Esophagus muscularis mucosa (tissue), 4 donors: Measurements from ENCODE around the gene MPP4. TPM values are rescaled to one million over a fixed set of nuclear protein-coding genes. Genes with fewer than 3 reads are reported as not detected.

Experiments used
- DNase-seq: peaks from one replicate; pipeline ENCODE4 v3.0.0-alpha.2; 2017; ENCODE audit errors: extremely low spot score
- H3K27ac ChIP-seq, 4 donors: fragments of 200-600 bp; sonication (generic); replicated peaks in 1 of 4; 1 replicate in 3 of 4; 2 replicates in 1 of 4; pipeline ENCODE4 v1.5.1; 2016 to 2019; ENCODE audit warnings: mild to moderate bottlenecking in 1 of 4
- H3K27me3 ChIP-seq, 4 donors: fragments of 200-600 bp; sonication (generic); one replicate each; pipeline versions ENCODE4 v1.5.1 to v1.6.0; 2016 to 2019
- H3K36me3 ChIP-seq, 4 donors: fragments of 200-600 bp; sonication (generic); one replicate each; pipeline ENCODE4 v1.5.1; 2016 to 2019
- H3K4me1 ChIP-seq, 4 donors: fragments of 200-600 bp; sonication (generic); one replicate each; pipeline ENCODE4 v1.5.1; 2016 to 2019
- H3K4me3 ChIP-seq, 4 donors: fragments of 200-600 bp; sonication (generic); 1 replicate in 2 of 4; 2 replicates in 2 of 4; pipeline ENCODE4 v1.5.1; 2016 to 2019; ENCODE audit warnings: mild to moderate bottlenecking in 4 of 4, moderate library complexity in 1 of 4
- H3K9me3 ChIP-seq, 4 donors: fragments of 200-600 bp; sonication (generic); 1 replicate in 3 of 4; 2 replicates in 1 of 4; pipeline ENCODE4 v1.5.1; 2016 to 2019
- CTCF ChIP-seq, 3 experiments: fragments of 200-600 bp in 2 of 3; fragments of 450-650 bp in 1 of 3; sonication (generic) in 2 of 3; IDR thresholded peaks; one replicate each; pipeline ENCODE4 v1.5.1; 2017 to 2019; ENCODE audit warnings: antibody characterized with exemption in 3 of 3, mild to moderate bottlenecking in 2 of 3, moderate library complexity in 1 of 3
- EP300 ChIP-seq: sonication (generic); formaldehyde crosslinking; IDR thresholded peaks from one replicate; pipeline ENCODE4 v1.6.1; 2017; ENCODE audit warnings: antibody characterized with exemption
- POLR2A ChIP-seq: fragments of 450-650 bp; IDR thresholded peaks from one replicate; pipeline ENCODE4 v1.6.1; 2017; ENCODE audit warnings: antibody characterized with exemption, moderate library complexity, mild to moderate bottlenecking, low read depth
- POLR2AphosphoS5 ChIP-seq, 2 donors: sonication (generic); formaldehyde crosslinking; IDR thresholded peaks; one replicate each; pipeline ENCODE4 v1.6.1; 2017; ENCODE audit warnings: antibody characterized with exemption in 2 of 2
- WGBS: methylation state at CpG from one replicate; pipeline ENCODE4 v1.1.5; 2018; 5-methylcytosine and 5-hydroxymethylcytosine counted together
- intact Hi-C: fragments of 100-400 bp; cut with DNase I; formaldehyde crosslinking; loops from one replicate; pipeline ENCODE4 v1.15.1; 2023
- total RNA-seq, 4 donors: library from RNA; depleted of rRNA; stranded (reverse); fragments of >200 nt; gene quantifications; one replicate each; pipeline versions ENCODE4 v1.1.0 to v1.2.1, GENCODE V29; 2016

Gene MPP4
- total RNA-seq, 4 donors from 2014 or later, result 0.23 TPM; not detected in 3

GRCh38 chr2:201639205-201639604, 59.2 kb downstream of the MPP4 start:
- H3K9me3 ChIP-seq, result no peaks in the 10 kb centered on the region
- DNase-seq, result no peak
- no peak overlapping the region for H3K4me3 ChIP-seq
- TF ChIP-seq EP300 (no peak), POLR2AphosphoS5 (IDR thresholded peaks at IDR 0.05) (no peak), CTCF (IDR thresholded peaks at IDR 0.05) (no peak), POLR2A (no peak)
- H3K4me1 ChIP-seq, result peaks cover 9 to 20% (median 17%) of the 10 kb centered on the region in 4 donors
- H3K36me3 ChIP-seq, result peaks cover 10 to 45% (median 26%) of the 10 kb centered on the region in 4 donors
- 81% methylated on average over 3 of the region's 3 CpGs for WGBS
- no peaks in the 10 kb centered on the region for H3K27me3 ChIP-seq
- intact Hi-C loops, result no loop called here
- H3K27ac ChIP-seq, result no peak overlapping the region

- TF ChIP-seq CTCF (IDR thresholded peaks at IDR 0.05), result no peak
- no peak for TF ChIP-seq POLR2AphosphoS5 (IDR thresholded peaks at IDR 0.05)
- no peak for TF ChIP-seq POLR2A
- TF ChIP-seq EP300, result no peak
- Histone ChIP-seq H3K4me3 (no peak overlapping the region), H3K27me3 (no peaks in the 10 kb centered on the region), H3K4me1 (peaks cover under 1 to 11% (median 8%) of the 10 kb centered on the region in 4 donors), H3K27ac (no peak overlapping the region), H3K9me3 (no peaks in the 10 kb centered on the region), H3K36me3 (peaks cover 10 to 54% (median 29%) of the 10 kb centered on the region in 4 donors)
- 84% methylated on average over 4 of the region's 4 CpGs for WGBS
- intact Hi-C loops, result no loop called here
- DNase-seq, result no peak
These were observed 60.1 kb downstream of the MPP4 start for GRCh38 chr2:201638326-201638725.

- TF ChIP-seq CTCF (IDR thresholded peaks at IDR 0.05) (no peak), EP300 (no peak), POLR2A (no peak), POLR2AphosphoS5 (IDR thresholded peaks at IDR 0.05) (no peak)
- intact Hi-C loops, result no loop called here
- Histone ChIP-seq H3K9me3 (no peaks in the 10 kb centered on the region), H3K36me3 (peaks cover 10 to 89% (median 62%) of the 10 kb centered on the region in 4 donors), H3K27ac (no peak overlapping the region), H3K4me1 (no peaks in the 10 kb centered on the region), H3K27me3 (no peaks in the 10 kb centered on the region), H3K4me3 (no peak overlapping the region)
- WGBS, result 93% methylated on average over 4 of the region's 4 CpGs
- no peak for DNase-seq
These were observed 64.7 kb downstream of the MPP4 start for GRCh38 chr2:201633661-201634249.

GRCh38 chr2:201631041-201631440, 67.4 kb downstream of the MPP4 start:
- intact Hi-C loops, result no loop called here
- no peaks in the 10 kb centered on the region for H3K27me3 ChIP-seq
- H3K4me1 ChIP-seq, result no peaks in the 10 kb centered on the region
- 94% methylated on average over 8 of the region's 8 CpGs for WGBS
- DNase-seq, result no peak
- H3K36me3 ChIP-seq, result peaks cover 7 to 91% (median 58%) of the 10 kb centered on the region in 4 donors
- no peak overlapping the region for H3K4me3 ChIP-seq
- no peak overlapping the region for H3K27ac ChIP-seq
- H3K9me3 ChIP-seq, result no peaks in the 10 kb centered on the region
- no peak for TF ChIP-seq EP300
- TF ChIP-seq POLR2A, result no peak
- TF ChIP-seq POLR2AphosphoS5 (IDR thresholded peaks at IDR 0.05), result no peak
- no peak for TF ChIP-seq CTCF (IDR thresholded peaks at IDR 0.05)

- TF ChIP-seq EP300, result no peak
- TF ChIP-seq CTCF (IDR thresholded peaks at IDR 0.05), result no peak
- no peak for TF ChIP-seq POLR2A
- TF ChIP-seq POLR2AphosphoS5 (IDR thresholded peaks at IDR 0.05), result no peak
- Histone ChIP-seq H3K27ac (no peak overlapping the region), H3K4me3 (no peak overlapping the region), H3K36me3 (peaks cover 7 to 91% (median 57%) of the 10 kb centered on the region in 4 donors), H3K4me1 (no peaks in the 10 kb centered on the region), H3K9me3 (no peaks in the 10 kb centered on the region), H3K27me3 (no peaks in the 10 kb centered on the region)
- DNase-seq, result no peak
- 64% methylated on average over 2 of the region's 2 CpGs for WGBS
- intact Hi-C loops, result no loop called here
These were observed 67.9 kb downstream of the MPP4 start for GRCh38 chr2:201630577-201630976.
